ENCODE measurements around the gene IQCC.

DNA sequence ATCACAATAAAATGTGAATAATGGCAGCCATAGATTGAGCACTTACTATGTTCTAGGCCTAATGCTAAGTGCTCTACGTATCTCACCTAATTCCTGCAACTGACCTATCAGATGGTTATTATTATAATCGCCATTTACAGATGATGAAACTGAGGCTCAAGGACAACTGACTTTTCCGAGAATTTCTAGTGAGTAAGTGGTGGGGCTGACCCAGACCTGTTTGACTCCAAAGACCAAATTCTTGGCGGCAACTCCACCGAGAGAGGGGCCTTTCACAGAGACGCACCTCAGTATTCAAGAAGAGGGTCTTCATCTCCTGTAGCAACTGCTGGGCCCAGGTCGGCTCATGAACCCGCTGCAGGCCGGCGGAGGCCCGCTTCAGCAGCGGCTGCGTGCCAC lies 16.1 kb downstream of the IQCC start:
- no peak for TF ChIP-seq CTCF (conservative IDR thresholded peaks at IDR 0.05 in 1 of 2, IDR thresholded peaks at IDR 0.05 in 1 of 2; ENCODE audit: low read depth in 1 of 2, low read length in 2 of 2)
- TF ChIP-seq EZH2 (IDR thresholded peaks at IDR 0.05; ENCODE audit: low read length, missing control alignments): no peak

Measured in fibroblast of lung (primary cell).